ENCODE measurements around the gene GSK3B. TPM values are rescaled to one million over a fixed set of nuclear protein-coding genes. Genes with fewer than 3 reads are reported as not detected.
"Not testable (repeated sequence)": the region's sequence is repeated elsewhere in the genome, so short reads cannot be mapped to it uniquely, and the experiment has no call there.

Gene GSK3B
- total RNA-seq, 1 experiment from 2014 or later, result 56.6 TPM

- Histone ChIP-seq H3K4me3 (ENCODE audit: low read depth, low read length, poor library complexity, severe bottlenecking) (no peak overlapping the region), H3K27ac (ENCODE audit: low read depth, low read length, poor library complexity, severe bottlenecking) (no peak overlapping the region), H3K4me1 (ENCODE audit: insufficient read depth, low read length, poor library complexity, severe bottlenecking) (peaks cover 5% of the 10 kb centered on the region), H3K9me3 (ENCODE audit: low read depth, low read length, poor library complexity, severe bottlenecking) (no peaks in the 10 kb centered on the region), H3K27me3 (replicated peaks; ENCODE audit: insufficient read depth, low read depth, low read length, poor library complexity) (no peaks in the 10 kb centered on the region), H3K36me3 (ENCODE audit: insufficient read depth, low read length, poor library complexity, severe bottlenecking) (no peaks in the 10 kb centered on the region)
- CTCF ChIA-PET, result no interaction called here
- intact Hi-C loops (cut with micrococcal nuclease; ENCODE audit: unreplicated experiment), result no loop called here
- DNase-seq (ENCODE audit: low spot score), result no peak
- POLR2A ChIA-PET (ENCODE audit: low non-redundant PET), result no interaction called here
- BruUV-seq (replicated peaks), result no TSS peak
- TF ChIP-seq EZH2 (IDR thresholded peaks at IDR 0.05; ENCODE audit: borderline replicate concordance, low read depth, low read length, poor library complexity, severe bottlenecking), result no peak
- TF ChIP-seq, protein P1, sequence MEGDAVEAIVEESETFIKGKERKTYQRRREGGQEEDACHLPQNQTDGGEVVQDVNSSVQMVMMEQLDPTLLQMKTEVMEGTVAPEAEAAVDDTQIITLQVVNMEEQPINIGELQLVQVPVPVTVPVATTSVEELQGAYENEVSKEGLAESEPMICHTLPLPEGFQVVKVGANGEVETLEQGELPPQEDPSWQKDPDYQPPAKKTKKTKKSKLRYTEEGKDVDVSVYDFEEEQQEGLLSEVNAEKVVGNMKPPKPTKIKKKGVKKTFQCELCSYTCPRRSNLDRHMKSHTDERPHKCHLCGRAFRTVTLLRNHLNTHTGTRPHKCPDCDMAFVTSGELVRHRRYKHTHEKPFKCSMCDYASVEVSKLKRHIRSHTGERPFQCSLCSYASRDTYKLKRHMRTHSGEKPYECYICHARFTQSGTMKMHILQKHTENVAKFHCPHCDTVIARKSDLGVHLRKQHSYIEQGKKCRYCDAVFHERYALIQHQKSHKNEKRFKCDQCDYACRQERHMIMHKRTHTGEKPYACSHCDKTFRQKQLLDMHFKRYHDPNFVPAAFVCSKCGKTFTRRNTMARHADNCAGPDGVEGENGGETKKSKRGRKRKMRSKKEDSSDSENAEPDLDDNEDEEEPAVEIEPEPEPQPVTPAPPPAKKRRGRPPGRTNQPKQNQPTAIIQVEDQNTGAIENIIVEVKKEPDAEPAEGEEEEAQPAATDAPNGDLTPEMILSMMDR (conservative IDR thresholded peaks at IDR 0.05; ENCODE audit: low read depth, low read length), result no peak
Observed at GRCh38 chr3:120013481-120013880, 80.8 kb downstream of the GSK3B start.

DNA sequence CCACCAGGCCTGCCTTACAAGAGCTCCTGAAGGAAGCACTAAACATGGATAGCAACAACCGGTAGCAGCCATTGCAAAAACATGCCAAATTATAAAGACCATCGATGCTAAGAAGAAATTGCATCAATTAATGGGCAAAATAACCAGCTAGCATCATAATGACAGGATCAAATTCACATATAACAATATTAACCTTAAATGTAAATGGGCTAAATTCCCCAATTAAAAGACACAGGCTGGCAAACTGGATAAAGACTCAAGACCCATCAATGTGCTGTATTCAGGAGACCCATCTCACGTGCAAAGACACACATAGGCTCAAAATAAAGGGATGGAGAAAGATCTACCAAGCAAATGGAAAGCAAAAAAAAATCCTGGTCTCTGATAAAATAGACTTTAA, 88.5 kb downstream of the GSK3B start:
- intact Hi-C loops (cut with micrococcal nuclease; ENCODE audit: unreplicated experiment); DNase-seq (ENCODE audit: low spot score); H3K4me3 ChIP-seq (ENCODE audit: low read depth, low read length, poor library complexity, severe bottlenecking); POLR2A ChIA-PET (ENCODE audit: low non-redundant PET); H3K27ac ChIP-seq (ENCODE audit: low read depth, low read length, poor library complexity, severe bottlenecking); H3K9me3 ChIP-seq (ENCODE audit: low read depth, low read length, poor library complexity, severe bottlenecking); H3K36me3 ChIP-seq (ENCODE audit: insufficient read depth, low read length, poor library complexity, severe bottlenecking); H3K27me3 ChIP-seq (replicated peaks; ENCODE audit: insufficient read depth, low read depth, low read length, poor library complexity); CTCF ChIA-PET; H3K4me1 ChIP-seq (ENCODE audit: insufficient read depth, low read length, poor library complexity, severe bottlenecking); BruUV-seq (replicated peaks): not testable (repeated sequence)

GRCh38 chr3:120004008-120004498, 90.2 kb downstream of the GSK3B start:
- POLR2A ChIA-PET (ENCODE audit: low non-redundant PET); H3K9me3 ChIP-seq (ENCODE audit: low read depth, low read length, poor library complexity, severe bottlenecking); intact Hi-C loops (cut with micrococcal nuclease; ENCODE audit: unreplicated experiment); BruUV-seq (replicated peaks); H3K4me3 ChIP-seq (ENCODE audit: low read depth, low read length, poor library complexity, severe bottlenecking); H3K36me3 ChIP-seq (ENCODE audit: insufficient read depth, low read length, poor library complexity, severe bottlenecking); CTCF ChIA-PET; H3K27me3 ChIP-seq (replicated peaks; ENCODE audit: insufficient read depth, low read depth, low read length, poor library complexity); H3K27ac ChIP-seq (ENCODE audit: low read depth, low read length, poor library complexity, severe bottlenecking); H3K4me1 ChIP-seq (ENCODE audit: insufficient read depth, low read length, poor library complexity, severe bottlenecking): not testable (repeated sequence)
- DNase-seq (ENCODE audit: low spot score), result peak; percentile 58

DNA sequence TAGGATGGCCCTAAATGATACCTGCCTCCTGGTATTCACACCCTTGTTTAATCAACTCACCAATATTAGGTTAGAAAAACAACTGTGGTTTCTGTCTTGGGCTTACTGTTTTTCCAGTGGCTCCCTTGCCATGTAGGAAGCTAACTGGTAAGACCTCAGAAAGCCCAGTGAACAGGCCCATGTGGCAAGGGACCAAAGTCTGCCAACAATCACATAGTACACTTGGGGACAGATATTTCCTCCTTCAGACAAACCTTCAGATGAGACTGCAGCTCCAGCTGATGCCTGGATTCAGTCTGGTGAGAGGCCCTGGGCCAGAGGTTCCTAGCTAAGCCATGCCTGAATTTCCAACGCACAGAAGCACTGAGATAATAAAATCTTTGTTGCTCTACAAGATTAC, 96.1 kb downstream of the GSK3B start:
- POLR2A ChIA-PET (ENCODE audit: low non-redundant PET), result no interaction called here
- CTCF ChIA-PET, result no interaction called here

More for the DNA sequence above, 96.1 kb downstream of the GSK3B start:
- no peak for DNase-seq (ENCODE audit: low spot score)
- Histone ChIP-seq H3K27ac (ENCODE audit: low read depth, low read length, poor library complexity, severe bottlenecking) (no peak overlapping the region), H3K4me3 (ENCODE audit: low read depth, low read length, poor library complexity, severe bottlenecking) (no peak overlapping the region), H3K27me3 (replicated peaks; ENCODE audit: insufficient read depth, low read depth, low read length, poor library complexity) (no peaks in the 10 kb centered on the region), H3K9me3 (ENCODE audit: low read depth, low read length, poor library complexity, severe bottlenecking) (no peaks in the 10 kb centered on the region), H3K4me1 (ENCODE audit: insufficient read depth, low read length, poor library complexity, severe bottlenecking) (no peaks in the 10 kb centered on the region), H3K36me3 (ENCODE audit: insufficient read depth, low read length, poor library complexity, severe bottlenecking) (no peaks in the 10 kb centered on the region)
- TF ChIP-seq EZH2 (IDR thresholded peaks at IDR 0.05; ENCODE audit: borderline replicate concordance, low read depth, low read length, poor library complexity, severe bottlenecking), result no peak
- TF ChIP-seq, protein P1 (conservative IDR thresholded peaks at IDR 0.05; ENCODE audit: low read depth, low read length), result no peak
- intact Hi-C loops (cut with micrococcal nuclease; ENCODE audit: unreplicated experiment), result no loop called here
- no TSS peak for BruUV-seq (replicated peaks)
